Activated naive CD4-positive, alpha-beta T cell treated with anti-CD3 and anti-CD28 coated beads for 36 hours (primary cell): ENCODE results near the gene URB1. TPM values are rescaled to one million over a fixed set of nuclear protein-coding genes. Genes with fewer than 3 reads are reported as not detected.
A peak's percentile ranks its signal among the peaks of the same experiment; 100 is the strongest.

Experiments used
- CTCF ChIA-PET: fragments of 350-600 bp; sonication (Branson Sonifier 250); formaldehyde crosslinking; loops from one replicate; lab custom pipeline; 2021; ENCODE audit warnings: antibody characterized with exemption; lab: Charles Lee
- DNase-seq: peaks from one replicate; pipeline ENCODE4 v3.0.0-alpha.2; 2020
- H3K27ac Mint-ChIP-seq: one replicate; pipeline ENCODE4 v1.8.0; 2021; ENCODE audit warnings: mild to moderate bottlenecking, mixed read lengths
- H3K27me3 Mint-ChIP-seq: one replicate; pipeline ENCODE4 v1.8.0; 2021; ENCODE audit warnings: low read depth, mixed read lengths
- H3K36me3 Mint-ChIP-seq: one replicate; pipeline ENCODE4 v1.8.0; 2021; ENCODE audit warnings: low read depth, mixed read lengths
- H3K4me1 Mint-ChIP-seq: one replicate; pipeline ENCODE4 v1.8.0; 2021; ENCODE audit warnings: low read depth, mixed read lengths
- H3K4me3 Mint-ChIP-seq: one replicate; pipeline ENCODE4 v1.8.0; 2021; ENCODE audit warnings: mild to moderate bottlenecking, moderate library complexity, mixed read lengths
- H3K9me3 Mint-ChIP-seq: one replicate; pipeline ENCODE4 v1.8.0; 2021; ENCODE audit warnings: mixed read lengths
- intact Hi-C: fragments of 100-400 bp; cut with micrococcal nuclease; formaldehyde crosslinking; loops from one replicate; pipeline ENCODE4 v1.15.1; 2023
- total RNA-seq, 2 experiments: library from RNA; stranded (reverse); gene quantifications; one replicate each; pipeline ENCODE4 v1.2.3, GENCODE V29; 2021

URB1 gene
- total RNA-seq, 2 experiments from 2014 or later: 20.8 to 21.4 TPM

- H3K27ac Mint-ChIP-seq: no peak overlapping the region
- no peaks in the 10 kb centered on the region for H3K4me1 Mint-ChIP-seq
- no peak overlapping the region for H3K4me3 Mint-ChIP-seq
- DNase-seq: no peak
- intact Hi-C loops: no loop called here
- no peaks in the 10 kb centered on the region for H3K9me3 Mint-ChIP-seq
- H3K27me3 Mint-ChIP-seq: no peaks in the 10 kb centered on the region
- H3K36me3 Mint-ChIP-seq: peaks cover 79% of the 10 kb centered on the region
- CTCF ChIA-PET: interaction anchor here (0.6 to 1.1 kb wide), 2 partner anchors 9 to 467 kb away, joined by 3 read pairs; no protein-coding TSS in a partner anchor
Observed at GRCh38 chr21:32332463-32332951, 60.3 kb downstream of the URB1 start.

DNA sequence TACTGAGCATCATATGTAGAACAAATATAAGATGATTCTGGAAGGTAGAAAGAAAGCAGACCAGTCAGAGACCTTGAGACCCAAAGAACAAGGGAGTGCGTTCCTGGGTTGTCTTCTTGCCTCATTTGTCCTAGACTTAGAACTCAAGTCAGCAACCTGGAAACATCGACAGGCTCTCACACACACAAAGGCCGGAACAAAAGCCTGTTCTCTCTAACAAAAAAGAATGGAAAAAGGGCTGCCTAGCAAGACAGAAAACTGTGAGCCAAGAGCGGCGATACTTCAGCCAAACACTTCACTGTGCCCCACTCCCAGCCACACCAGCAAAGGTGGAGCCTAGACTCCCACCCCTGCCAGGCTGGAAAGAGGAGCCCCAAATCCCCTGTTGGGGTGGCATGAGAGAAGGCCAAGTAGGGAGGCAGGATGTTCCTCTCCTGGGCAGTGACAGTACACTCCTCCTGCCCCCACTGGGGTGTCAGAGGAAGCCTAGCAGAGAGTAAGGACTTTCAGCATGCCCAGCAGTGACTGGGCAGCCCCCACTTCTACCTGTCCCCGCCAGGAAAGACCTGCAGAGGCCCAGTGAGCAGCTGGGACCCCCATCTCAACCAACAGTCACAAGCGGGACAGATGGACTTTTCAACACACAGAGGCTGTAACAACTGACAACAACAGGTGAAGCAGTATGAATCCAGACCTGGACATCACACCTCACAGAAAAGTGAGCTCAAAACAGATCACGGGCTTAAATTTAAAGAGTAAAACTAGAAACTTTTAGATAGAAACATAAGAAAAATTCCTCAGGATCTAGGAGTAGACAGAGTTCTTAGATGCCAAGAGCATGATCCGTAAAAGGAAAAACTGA is 61.1 kb downstream of the URB1 start:
- no peak overlapping the region for H3K4me3 Mint-ChIP-seq
- peaks cover 79% of the 10 kb centered on the region for H3K36me3 Mint-ChIP-seq
- CTCF ChIA-PET: interaction anchor here (0.6 kb wide), 1 partner anchor 466 kb away, joined by 3 read pairs; no protein-coding TSS in a partner anchor
- intact Hi-C loops: no loop called here
- H3K4me1 Mint-ChIP-seq: no peaks in the 10 kb centered on the region
- no peaks in the 10 kb centered on the region for H3K27me3 Mint-ChIP-seq
- peak overlapping the region; percentile 8 for H3K27ac Mint-ChIP-seq
- no peak for DNase-seq
- no peaks in the 10 kb centered on the region for H3K9me3 Mint-ChIP-seq

GRCh38 chr21:32330784-32331311 is 62.0 kb downstream of the URB1 start:
- Mint-ChIP-seq H3K36me3 (peaks cover 75% of the 10 kb centered on the region), H3K4me1 (no peaks in the 10 kb centered on the region), H3K4me3 (no peak overlapping the region), H3K9me3 (no peaks in the 10 kb centered on the region), H3K27ac (no peak overlapping the region), H3K27me3 (no peaks in the 10 kb centered on the region)
- intact Hi-C loops: no loop called here
- no peak for DNase-seq
- CTCF ChIA-PET: interaction anchor here (0.6 to 0.7 kb wide), 2 partner anchors 19 to 500 kb away, joined by 4 read pairs; no protein-coding TSS in a partner anchor

- Mint-ChIP-seq H3K27ac (no peak overlapping the region), H3K9me3 (no peaks in the 10 kb centered on the region), H3K4me3 (no peak overlapping the region), H3K4me1 (no peaks in the 10 kb centered on the region), H3K36me3 (peaks cover 75% of the 10 kb centered on the region), H3K27me3 (no peaks in the 10 kb centered on the region)
- CTCF ChIA-PET: interaction anchor here (0.7 kb wide), 1 partner anchor 18 kb away, joined by 4 read pairs; no protein-coding TSS in a partner anchor
- intact Hi-C loops: no loop called here
- DNase-seq: no peak
Observed at GRCh38 chr21:32329776-32330175, 63.0 kb downstream of the URB1 start.

- Mint-ChIP-seq H3K27me3 (no peaks in the 10 kb centered on the region), H3K27ac (no peak overlapping the region)
Observed at GRCh38 chr21:32329331-32329730, 63.5 kb downstream of the URB1 start.

GRCh38 chr21:32328595-32328994 is 64.2 kb downstream of the URB1 start:
- Mint-ChIP-seq H3K36me3 (peaks cover 76% of the 10 kb centered on the region), H3K4me3 (no peak overlapping the region), H3K27me3 (no peaks in the 10 kb centered on the region), H3K27ac (no peak overlapping the region), H3K9me3 (no peaks in the 10 kb centered on the region), H3K4me1 (no peaks in the 10 kb centered on the region)
- CTCF ChIA-PET: no interaction called here
- intact Hi-C loops: no loop called here
- DNase-seq: no peak

More at GRCh38 chr21:32329331-32329730, 63.5 kb downstream of the URB1 start:
- DNase-seq: no peak
- Mint-ChIP-seq H3K9me3 (no peaks in the 10 kb centered on the region), H3K36me3 (peaks cover 77% of the 10 kb centered on the region), H3K4me1 (no peaks in the 10 kb centered on the region), H3K4me3 (no peak overlapping the region)
- CTCF ChIA-PET: no interaction called here
- intact Hi-C loops: no loop called here

DNA sequence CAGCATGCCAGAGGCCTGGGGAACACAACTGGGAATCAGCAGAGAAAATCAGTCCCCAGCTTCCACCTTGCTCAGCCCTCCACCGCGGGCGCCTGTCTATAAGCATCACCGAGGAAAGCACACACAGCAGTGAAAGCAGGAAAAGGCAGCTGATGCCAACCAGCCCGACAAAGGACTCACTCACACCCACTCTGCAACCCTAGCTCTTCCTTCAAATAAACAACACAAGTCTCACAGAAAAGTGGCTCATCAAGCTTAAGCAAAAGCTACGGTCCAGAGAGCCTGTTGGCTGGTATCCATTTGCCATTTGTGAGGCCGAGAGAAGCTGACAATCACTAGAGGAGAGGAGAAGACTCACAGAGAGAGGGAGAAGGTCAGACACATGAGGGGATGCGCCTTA is 67.1 kb downstream of the URB1 start:
- intact Hi-C loops: no loop called here
- peaks cover 65% of the 10 kb centered on the region for H3K36me3 Mint-ChIP-seq
- no peaks in the 10 kb centered on the region for H3K9me3 Mint-ChIP-seq
- H3K4me3 Mint-ChIP-seq: no peak overlapping the region
- CTCF ChIA-PET: no interaction called here
- no peak overlapping the region for H3K27ac Mint-ChIP-seq
- H3K4me1 Mint-ChIP-seq: no peaks in the 10 kb centered on the region
- no peaks in the 10 kb centered on the region for H3K27me3 Mint-ChIP-seq
- no peak for DNase-seq

DNA sequence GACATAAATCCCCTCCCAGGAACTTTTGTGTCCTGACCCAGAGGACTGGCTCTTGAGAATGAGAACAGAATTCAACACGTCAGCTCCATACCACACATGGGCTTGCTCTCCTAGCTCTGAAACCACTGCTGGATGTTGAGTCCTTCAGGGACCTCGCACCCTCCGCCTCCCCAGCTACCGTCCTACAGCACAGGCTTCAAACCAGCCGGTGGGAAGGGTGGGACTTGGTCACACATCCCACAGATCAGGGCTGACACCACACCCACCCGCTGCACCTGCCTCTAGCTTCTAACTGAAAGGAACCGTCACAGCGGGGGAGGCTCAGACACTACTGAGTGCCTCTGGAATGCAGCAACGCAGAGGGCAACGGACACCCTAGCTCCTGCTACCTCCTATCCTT is 70.1 kb downstream of the URB1 start:
- H3K27me3 Mint-ChIP-seq: no peaks in the 10 kb centered on the region
- no peak for DNase-seq
- H3K4me3 Mint-ChIP-seq: no peak overlapping the region
- peaks cover 52% of the 10 kb centered on the region for H3K36me3 Mint-ChIP-seq
- H3K27ac Mint-ChIP-seq: no peak overlapping the region
- no peaks in the 10 kb centered on the region for H3K4me1 Mint-ChIP-seq
- no peaks in the 10 kb centered on the region for H3K9me3 Mint-ChIP-seq
- intact Hi-C loops: no loop called here
- CTCF ChIA-PET: no interaction called here

DNA sequence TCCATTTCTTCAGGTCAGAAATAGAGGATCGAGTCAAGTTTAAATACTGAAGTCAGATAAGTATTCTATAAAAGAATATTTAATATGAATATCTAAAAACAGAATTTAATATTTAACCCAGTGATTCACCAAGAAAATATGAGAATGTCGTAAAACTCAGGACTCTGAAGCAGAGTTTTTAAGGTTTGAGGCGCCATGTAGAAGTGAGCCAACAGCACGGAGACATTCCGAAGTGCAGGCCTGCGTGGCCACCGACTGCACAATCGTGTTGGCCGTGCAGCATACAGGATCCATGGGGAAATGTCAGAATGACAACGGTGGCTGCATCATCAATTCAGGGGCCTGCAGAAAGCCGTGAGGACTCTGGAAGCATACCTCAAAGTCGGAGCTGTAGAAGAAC is 70.7 kb downstream of the URB1 start:
- no peaks in the 10 kb centered on the region for H3K4me1 Mint-ChIP-seq
- intact Hi-C loops: no loop called here
- H3K27ac Mint-ChIP-seq: no peak overlapping the region
- no peak overlapping the region for H3K4me3 Mint-ChIP-seq
- CTCF ChIA-PET: no interaction called here
- H3K36me3 Mint-ChIP-seq: peaks cover 51% of the 10 kb centered on the region
- no peaks in the 10 kb centered on the region for H3K9me3 Mint-ChIP-seq
- DNase-seq: no peak
- H3K27me3 Mint-ChIP-seq: no peaks in the 10 kb centered on the region

DNA sequence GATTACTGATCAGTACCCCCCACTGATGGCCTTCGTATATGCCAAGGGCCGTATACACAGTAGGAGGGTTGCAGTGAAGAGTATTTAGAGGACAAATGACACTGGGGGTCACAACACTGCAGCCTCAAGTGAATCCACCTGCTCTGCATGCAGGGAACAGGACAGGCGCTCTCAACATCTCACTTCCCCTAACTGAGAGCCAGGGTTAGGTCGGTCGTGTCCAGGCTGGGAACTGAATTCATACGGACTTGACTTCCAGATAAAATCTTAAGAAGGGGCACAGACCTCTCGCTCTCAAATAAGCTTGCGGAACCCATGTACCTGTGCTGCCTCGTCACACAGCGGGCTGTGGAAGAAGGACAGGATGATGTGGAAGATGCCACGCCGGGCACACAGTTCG is 71.3 kb downstream of the URB1 start:
- Mint-ChIP-seq H3K36me3 (peaks cover 46% of the 10 kb centered on the region), H3K9me3 (no peaks in the 10 kb centered on the region), H3K4me1 (no peaks in the 10 kb centered on the region), H3K27ac (no peak overlapping the region), H3K27me3 (no peaks in the 10 kb centered on the region), H3K4me3 (no peak overlapping the region)
- CTCF ChIA-PET: no interaction called here
- DNase-seq: no peak
- intact Hi-C loops: no loop called here

- Mint-ChIP-seq H3K27ac (no peak overlapping the region), H3K36me3 (peaks cover 43% of the 10 kb centered on the region)
Observed at GRCh38 chr21:32320726-32321125, 72.1 kb downstream of the URB1 start.

GRCh38 chr21:32320059-32320458 is 72.8 kb downstream of the URB1 start:
- H3K9me3 Mint-ChIP-seq: no peaks in the 10 kb centered on the region
- DNase-seq: no peak
- H3K27ac Mint-ChIP-seq: no peak overlapping the region
- CTCF ChIA-PET: no interaction called here
- H3K27me3 Mint-ChIP-seq: no peaks in the 10 kb centered on the region
- intact Hi-C loops: no loop called here
- H3K4me1 Mint-ChIP-seq: no peaks in the 10 kb centered on the region
- peaks cover 36% of the 10 kb centered on the region for H3K36me3 Mint-ChIP-seq
- H3K4me3 Mint-ChIP-seq: no peak overlapping the region

More at GRCh38 chr21:32320726-32321125, 72.1 kb downstream of the URB1 start:
- H3K27me3 Mint-ChIP-seq: no peaks in the 10 kb centered on the region
- H3K9me3 Mint-ChIP-seq: no peaks in the 10 kb centered on the region
- H3K4me3 Mint-ChIP-seq: no peak overlapping the region
- CTCF ChIA-PET: no interaction called here
- intact Hi-C loops: no loop called here
- no peak for DNase-seq
- H3K4me1 Mint-ChIP-seq: no peaks in the 10 kb centered on the region
